Measurements from ENCODE around the gene METTL2B.
A peak's percentile ranks its signal among the peaks of the same experiment; 100 is the strongest.
"Not testable (repeated sequence)": the region's sequence is repeated elsewhere in the genome, so short reads cannot be mapped to it uniquely, and the experiment has no call there.

Gene METTL2B

DNA sequence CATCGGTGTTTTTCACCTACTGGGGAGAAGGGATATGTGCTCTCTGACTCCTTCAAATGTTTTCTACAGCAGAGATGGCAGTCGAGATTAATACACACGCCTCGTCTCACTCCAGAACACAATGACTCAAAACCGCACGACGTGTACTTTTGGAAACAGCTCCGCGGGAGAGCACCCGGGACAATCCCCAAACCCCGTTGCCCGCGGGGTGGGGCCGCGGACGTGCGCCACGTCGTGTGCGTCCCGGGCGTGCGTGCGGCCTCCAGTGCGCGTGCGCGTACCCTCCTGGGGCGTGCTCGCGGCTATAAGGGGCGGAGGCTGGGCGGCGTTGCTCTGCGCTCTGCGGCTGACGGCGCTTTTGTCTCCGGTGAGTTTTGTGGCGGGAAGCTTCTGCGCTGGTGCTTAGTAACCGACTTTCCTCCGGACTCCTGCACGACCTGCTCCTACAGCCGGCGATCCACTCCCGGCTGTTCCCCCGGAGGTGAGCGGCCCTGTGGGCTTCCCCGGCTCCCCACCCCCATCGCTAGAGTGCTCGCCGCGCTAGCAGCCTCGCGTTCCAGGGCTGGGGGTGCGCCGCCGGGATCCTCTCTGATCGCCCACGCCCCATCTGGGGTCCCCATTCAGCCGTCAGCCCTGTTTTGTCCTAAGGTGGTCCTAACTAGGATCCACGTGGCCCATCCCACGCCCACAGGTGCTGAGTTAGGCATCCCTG, 20.8 kb upstream of the METTL2B start, which contains the start of gene HILPDA:
HILPDA (plus strand) TSS at position 336 of the 712 bp plus-strand sequence. CDS start 1,391 bp downstream, outside the sequence.
- DNase-seq (ENCODE audit: low read depth, low spot score) = peak; percentile 84

DNA sequence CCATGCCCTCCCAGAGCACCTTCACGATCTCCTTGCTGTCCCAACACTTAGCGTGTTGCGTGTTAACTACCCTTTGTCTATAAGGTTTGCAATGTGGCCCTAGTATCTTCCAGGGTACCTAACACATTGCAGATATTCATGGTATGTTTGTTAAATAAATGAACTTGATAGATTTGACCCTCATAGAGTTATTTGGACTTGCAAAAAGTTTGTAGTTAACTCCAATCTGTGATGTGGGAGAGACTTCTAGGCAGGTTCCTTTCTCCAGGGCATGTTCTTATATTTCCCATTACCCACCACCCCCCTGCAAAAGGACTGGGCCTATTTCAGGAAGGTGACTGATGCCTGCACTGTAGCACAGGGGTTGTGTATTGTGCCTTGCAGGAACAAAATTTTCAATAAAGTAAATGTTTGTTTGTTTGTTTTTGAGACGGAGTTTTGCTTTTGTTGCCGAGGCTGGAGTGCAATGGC, 20.3 kb upstream of the METTL2B start:
- no peak for DNase-seq (ENCODE audit: low read depth, low spot score)

- not testable (repeated sequence) for DNase-seq (ENCODE audit: low read depth, low spot score)
Observed at GRCh38 chr7:128457385-128457784, 19.2 kb upstream of the METTL2B start.

- no peak for DNase-seq (ENCODE audit: low read depth, low spot score)
Observed at GRCh38 chr7:128458956-128459355, 17.6 kb upstream of the METTL2B start.

DNA sequence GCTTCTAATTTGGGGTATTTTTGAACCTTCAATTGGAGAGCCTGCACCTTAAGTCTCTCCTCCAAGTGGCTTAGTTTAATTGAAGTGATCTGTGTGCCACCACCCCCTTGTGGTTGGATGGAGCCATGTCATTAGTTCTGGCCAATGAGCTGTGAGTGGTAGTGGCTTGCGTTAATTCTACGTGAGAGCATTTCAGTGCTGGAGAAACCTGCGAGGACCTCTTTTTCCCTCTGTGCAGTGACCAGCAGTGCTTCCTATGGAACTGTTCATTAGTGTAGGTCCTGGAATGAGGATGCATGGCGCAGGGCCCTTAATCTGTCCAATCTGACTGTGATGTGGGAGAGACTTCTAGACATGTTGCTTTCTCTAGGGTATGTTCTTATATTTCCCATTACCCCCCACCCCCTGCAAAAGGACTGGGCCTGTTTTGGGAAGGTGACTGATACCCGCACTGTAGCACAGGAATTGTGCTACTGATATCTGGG, 17.1 kb upstream of the METTL2B start:
- DNase-seq (ENCODE audit: low read depth, low spot score) = no peak

DNA sequence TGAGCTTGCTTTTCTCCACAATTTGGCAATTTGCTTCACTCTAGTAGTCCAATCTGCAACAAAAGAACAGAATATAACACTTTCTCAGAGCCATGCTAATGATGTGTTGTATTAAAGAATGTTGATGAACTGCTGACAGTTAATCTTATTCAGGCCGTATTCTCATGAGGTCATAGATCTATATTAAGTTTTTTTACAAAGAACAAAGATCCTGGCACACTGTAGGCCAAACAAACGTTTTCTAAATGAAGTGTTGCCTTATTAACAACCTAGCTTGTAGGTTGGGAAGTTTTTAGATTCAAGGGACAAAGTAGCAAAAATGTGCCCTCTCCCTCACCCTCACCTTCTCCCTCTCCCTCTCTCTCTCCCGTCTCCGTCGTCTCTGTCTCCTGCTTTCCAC, 14.1 kb upstream of the METTL2B start:
- no peak for DNase-seq (ENCODE audit: low read depth, low spot score)

DNA sequence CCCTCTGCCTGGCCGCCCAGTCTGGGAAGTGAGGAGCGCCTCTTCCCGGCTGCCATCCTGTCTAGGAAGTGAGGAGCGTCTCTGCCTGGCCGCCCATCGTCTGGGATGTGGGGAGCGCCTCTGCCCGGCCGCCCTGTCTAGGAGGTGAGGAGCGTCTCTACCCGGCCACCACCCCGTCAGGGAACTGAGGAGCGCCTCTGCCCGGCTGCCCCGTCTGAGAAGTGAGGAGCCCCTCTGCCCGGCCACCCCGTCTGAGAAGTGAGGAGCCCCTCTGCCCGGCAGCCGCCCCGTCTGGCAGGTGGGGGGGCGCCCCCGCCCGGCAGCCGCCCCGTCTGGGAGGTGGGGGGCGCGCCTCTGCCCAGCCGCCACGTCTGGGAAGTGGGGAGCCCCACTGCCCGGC, 13.2 kb upstream of the METTL2B start:
- DNase-seq (ENCODE audit: low read depth, low spot score) = not testable (repeated sequence)

DNA sequence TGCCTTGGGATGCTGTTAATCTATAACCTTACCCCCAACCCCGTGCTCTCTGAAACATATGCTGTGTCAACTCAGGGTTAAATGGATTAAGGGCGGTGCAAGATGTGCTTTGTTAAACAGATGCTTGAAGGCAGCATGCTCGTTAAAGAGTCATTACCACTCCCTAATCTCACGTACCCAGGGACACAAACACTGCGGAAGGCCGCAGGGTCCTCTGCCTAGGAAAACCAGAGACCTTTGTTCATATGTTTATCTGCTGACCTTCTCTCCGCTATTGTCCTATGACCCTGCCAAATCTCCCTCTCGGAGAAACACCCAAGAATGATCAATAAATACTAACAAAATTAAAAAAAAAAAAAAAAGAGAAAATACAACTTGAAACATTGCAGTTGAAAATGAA, 12.6 kb upstream of the METTL2B start:
- DNase-seq (ENCODE audit: low read depth, low spot score) = not testable (repeated sequence)

GRCh38 chr7:128466871-128467270, 9.7 kb upstream of the METTL2B start:
- DNase-seq (ENCODE audit: low read depth, low spot score) = not testable (repeated sequence)

DNA sequence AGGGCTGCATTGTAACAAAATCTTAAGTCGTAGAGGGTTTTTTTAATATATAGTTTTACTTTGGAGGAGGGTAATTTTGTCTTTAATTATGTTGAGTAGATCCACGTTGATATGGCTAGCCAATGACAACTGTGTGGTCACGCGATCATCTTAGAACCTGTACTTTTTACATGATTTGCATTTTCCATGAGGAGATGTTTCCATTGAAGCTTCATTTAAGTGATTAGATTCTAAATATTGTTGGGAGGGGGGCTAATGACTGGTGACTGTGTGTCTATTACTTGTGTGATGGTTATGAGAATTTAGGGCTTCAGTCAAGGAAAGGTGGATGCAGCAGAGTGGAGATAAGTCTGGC, 765 bp downstream of the METTL2B start:
- not testable (repeated sequence) for DNase-seq (ENCODE audit: low read depth, low spot score)

- not testable (repeated sequence) for DNase-seq (ENCODE audit: low read depth, low spot score)
Observed at GRCh38 chr7:128479082-128479481, 2.5 kb downstream of the METTL2B start.

- DNase-seq (ENCODE audit: low read depth, low spot score) = not testable (repeated sequence)
Observed at GRCh38 chr7:128488134-128488533, 11.6 kb downstream of the METTL2B start.

GRCh38 chr7:128497405-128497804, 20.9 kb downstream of the METTL2B start:
- no peak for DNase-seq (ENCODE audit: low read depth, low spot score)

DNA sequence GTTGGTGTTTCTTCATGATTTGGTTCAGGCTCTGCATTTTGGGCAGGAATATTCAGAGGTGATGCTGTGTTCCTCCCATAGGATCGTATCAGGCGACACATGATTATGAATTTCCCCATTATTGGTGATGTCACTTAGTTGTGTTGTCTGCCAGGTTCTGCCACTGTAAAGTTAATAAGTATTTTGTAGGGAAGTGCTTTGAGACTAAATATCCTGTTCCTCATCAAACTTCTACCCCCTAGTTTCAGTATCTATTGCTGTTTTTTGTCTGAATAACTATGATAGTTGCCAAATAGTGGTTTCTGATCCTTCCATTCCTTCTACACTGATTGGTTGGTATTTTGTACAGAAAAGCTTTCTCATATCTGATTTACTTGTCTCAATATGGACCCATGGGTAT, 28.9 kb downstream of the METTL2B start:
- DNase-seq (ENCODE audit: low read depth, low spot score) = not testable (repeated sequence)

DNA sequence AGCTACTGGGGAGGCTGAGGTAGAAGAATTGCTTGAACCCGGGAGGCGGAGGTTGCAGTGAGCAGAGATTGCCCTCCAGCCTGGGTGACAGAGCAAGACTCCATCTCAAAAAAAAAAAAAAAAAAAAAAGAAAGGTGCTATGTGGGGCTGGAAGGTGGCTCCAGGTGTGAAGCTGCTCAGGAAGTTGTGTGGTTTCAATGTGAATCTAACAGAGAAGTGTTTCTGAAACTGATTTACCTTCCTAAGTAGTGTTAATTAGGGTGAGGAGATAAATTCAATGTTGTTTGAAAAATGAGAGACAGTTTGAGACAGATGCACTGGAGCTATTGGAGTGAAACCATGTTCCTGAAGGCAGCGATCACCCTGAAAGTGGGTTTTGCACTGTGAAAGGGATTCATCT, 30.3 kb downstream of the METTL2B start:
- DNase-seq (ENCODE audit: low read depth, low spot score) = not testable (repeated sequence)

GRCh38 chr7:128507321-128507993, 30.9 kb downstream of the METTL2B start:
- not testable (repeated sequence) for DNase-seq (ENCODE audit: low read depth, low spot score)

GRCh38 chr7:128511692-128512091, 35.1 kb downstream of the METTL2B start:
- DNase-seq (ENCODE audit: low read depth, low spot score) = not testable (repeated sequence)

- DNase-seq (ENCODE audit: low read depth, low spot score) = not testable (repeated sequence)
Observed at GRCh38 chr7:128515232-128515631, 38.7 kb downstream of the METTL2B start.

- DNase-seq (ENCODE audit: low read depth, low spot score) = not testable (repeated sequence)
Observed at GRCh38 chr7:128517023-128517422, 40.5 kb downstream of the METTL2B start.

- DNase-seq (ENCODE audit: low read depth, low spot score) = not testable (repeated sequence)
Observed at GRCh38 chr7:128523226-128523931, 46.8 kb downstream of the METTL2B start.

DNA sequence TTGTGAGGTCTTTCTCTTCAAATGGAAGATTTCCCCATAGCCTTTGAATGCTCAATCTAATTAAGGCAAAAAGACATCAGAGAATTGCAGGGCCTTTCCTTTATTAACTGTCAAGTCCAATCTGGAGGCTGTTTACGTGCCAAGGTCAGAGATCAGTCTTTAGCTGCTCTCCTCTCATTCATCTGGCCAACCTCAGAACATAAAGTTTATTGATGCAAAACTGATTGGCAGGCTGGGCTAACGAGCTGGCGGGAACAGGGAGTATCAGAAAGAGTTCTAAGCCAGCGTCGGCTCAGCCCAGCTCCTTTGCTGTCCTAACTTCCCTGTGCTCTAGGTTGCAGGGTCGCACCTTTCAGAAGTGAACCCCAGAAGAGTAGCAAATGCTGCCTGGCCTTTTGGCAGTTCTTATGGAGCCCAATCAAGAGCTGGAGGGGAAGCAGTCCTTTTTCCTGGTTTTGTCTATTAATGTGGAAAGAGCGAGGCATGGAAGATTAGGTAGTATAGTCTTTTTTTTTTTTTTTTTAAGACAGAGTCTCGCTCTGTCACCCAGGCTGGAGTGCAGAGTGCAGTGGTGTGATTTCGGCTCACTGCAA, 47.5 kb downstream of the METTL2B start:
- DNase-seq (ENCODE audit: low read depth, low spot score) = not testable (repeated sequence)

- not testable (repeated sequence) for DNase-seq (ENCODE audit: low read depth, low spot score)
Observed at GRCh38 chr7:128525584-128525983, 49.0 kb downstream of the METTL2B start.

All from smooth muscle cell of the brain vasculature (primary cell).